Glutamatergic neuron (in vitro differentiated cells): ENCODE results near the gene CACNG8. TPM values are rescaled to one million over a fixed set of nuclear protein-coding genes. Genes with fewer than 3 reads are reported as not detected.

Experiments used
- DNase-seq: peaks from one replicate; pipeline ENCODE4 v3.0.0; 2022
- H3K27ac Mint-ChIP-seq: one replicate; pipeline ENCODE4 v1.8.0; 2020; ENCODE audit warnings: mild to moderate bottlenecking, mixed read lengths, inconsistent platforms; ENCODE audit not compliant: unreplicated experiment
- H3K27me3 Mint-ChIP-seq: one replicate; pipeline ENCODE4 v1.8.0; 2020; ENCODE audit warnings: mild to moderate bottlenecking, moderate library complexity, mixed read lengths, inconsistent platforms; ENCODE audit not compliant: unreplicated experiment
- H3K36me3 Mint-ChIP-seq: one replicate; pipeline ENCODE4 v1.8.0; 2020; ENCODE audit warnings: mild to moderate bottlenecking, mixed read lengths, inconsistent platforms; ENCODE audit not compliant: unreplicated experiment
- H3K4me1 Mint-ChIP-seq: one replicate; pipeline ENCODE4 v1.8.0; 2020; ENCODE audit warnings: mild to moderate bottlenecking, low read depth, mixed read lengths, inconsistent platforms; ENCODE audit not compliant: unreplicated experiment
- H3K4me3 Mint-ChIP-seq: one replicate; pipeline ENCODE4 v1.8.0; 2020; ENCODE audit warnings: mild to moderate bottlenecking, mixed read lengths, inconsistent platforms; ENCODE audit not compliant: unreplicated experiment
- H3K9me3 Mint-ChIP-seq: one replicate; pipeline ENCODE4 v1.8.0; 2020; ENCODE audit warnings: mild to moderate bottlenecking, moderate library complexity, mixed read lengths, inconsistent platforms; ENCODE audit not compliant: unreplicated experiment
- CTCF ChIP-seq: fragments of 200-600 bp; sonication (generic); IDR thresholded peaks from one replicate; pipeline ENCODE4 v1.5.0; 2021; ENCODE audit not compliant: partially characterized antibody, unreplicated experiment
- total RNA-seq: library from RNA; stranded (reverse); fragmentation: NEBNext Ultra II Directional; extraction: Animal tissue kit (Norgen Biotek cat#: 25700); gene quantifications from one replicate; pipeline ENCODE4 v1.2.1, GENCODE V29; 2021; ENCODE audit not compliant: unreplicated experiment

Gene CACNG8
- total RNA-seq, 1 donor from 2014 or later = 4.3 TPM

GRCh38 chr19:53980539-53981375 is 18.0 kb downstream of the CACNG8 start:
- H3K4me1 Mint-ChIP-seq = peaks cover 8% of the 10 kb centered on the region
- no peak for TF ChIP-seq CTCF
- peaks cover 12% of the 10 kb centered on the region for H3K36me3 Mint-ChIP-seq
- H3K27me3 Mint-ChIP-seq = peaks cover 12% of the 10 kb centered on the region
- H3K27ac Mint-ChIP-seq = peak overlapping the region; percentile 19
- peaks cover 11% of the 10 kb centered on the region for H3K9me3 Mint-ChIP-seq
- H3K4me3 Mint-ChIP-seq = peak overlapping the region; percentile 94
- DNase-seq = peak; percentile 59

- Mint-ChIP-seq H3K36me3 (peaks cover 12% of the 10 kb centered on the region), H3K27me3 (peaks cover 12% of the 10 kb centered on the region), H3K9me3 (peaks cover 11% of the 10 kb centered on the region), H3K27ac (no peak overlapping the region), H3K4me3 (peak overlapping the region; percentile 68), H3K4me1 (peaks cover 8% of the 10 kb centered on the region)
- DNase-seq = no peak
- no peak for TF ChIP-seq CTCF
Observed at GRCh38 chr19:53981376-53981951, 18.7 kb downstream of the CACNG8 start.

- no peak for TF ChIP-seq CTCF
- H3K4me3 Mint-ChIP-seq = no peak overlapping the region
- no peak for DNase-seq
- H3K27ac Mint-ChIP-seq = no peak overlapping the region
- peaks cover 8% of the 10 kb centered on the region for H3K4me1 Mint-ChIP-seq
- peaks cover 12% of the 10 kb centered on the region for H3K36me3 Mint-ChIP-seq
- peaks cover 11% of the 10 kb centered on the region for H3K27me3 Mint-ChIP-seq
- H3K9me3 Mint-ChIP-seq = peaks cover 11% of the 10 kb centered on the region
Observed at GRCh38 chr19:53982001-53982451, 19.3 kb downstream of the CACNG8 start.

- Mint-ChIP-seq H3K4me1 (peaks cover 7% of the 10 kb centered on the region), H3K36me3 (peaks cover 12% of the 10 kb centered on the region), H3K27ac (no peak overlapping the region), H3K4me3 (no peak overlapping the region), H3K27me3 (peaks cover 9% of the 10 kb centered on the region), H3K9me3 (peaks cover 9% of the 10 kb centered on the region)
- no peak for DNase-seq
- TF ChIP-seq CTCF = no peak
Observed at GRCh38 chr19:53982611-53983010, 19.9 kb downstream of the CACNG8 start.
